RWPE2 (cell line): ENCODE data around the gene LIPA.
"Not testable (repeated sequence)": the region's sequence is repeated elsewhere in the genome, so short reads cannot be mapped to it uniquely, and the experiment has no call there.

ENCODE experiments used
- ATAC-seq: fragments of 200-7000 bp; cut with Tn5 transposase; 3 replicates; pipeline ENCODE4 v1.9.1; 2021; ENCODE audit warnings: low read depth
- DNase-seq: peaks from one replicate; pipeline ENCODE4 v3.0.0-alpha.2; 2020; ENCODE audit warnings: low spot score
- H3K27ac ChIP-seq: fragments of 450-650 bp; 2 replicates; pipeline ENCODE4 v1.5.1; 2017; ENCODE audit warnings: mild to moderate bottlenecking; ENCODE audit not compliant: poor library complexity, severe bottlenecking
- H3K27me3 ChIP-seq: fragments of 250-450 bp; sonication (Bioruptor Pico); 2 replicates; pipeline ENCODE4 v1.5.1; 2021; ENCODE audit warnings: mild to moderate bottlenecking, moderate library complexity; ENCODE audit not compliant: insufficient read depth, poor library complexity, severe bottlenecking
- H3K36me3 ChIP-seq: fragments of 250-450 bp; sonication (Bioruptor Pico); 2 replicates; pipeline ENCODE4 v1.5.1; 2020; ENCODE audit warnings: low read depth, mild to moderate bottlenecking, moderate library complexity
- H3K4me1 ChIP-seq: fragments of 250-450 bp; sonication (Bioruptor Pico); 2 replicates; pipeline ENCODE4 v1.5.1; 2021; ENCODE audit warnings: mild to moderate bottlenecking, moderate library complexity; ENCODE audit not compliant: insufficient read depth, poor library complexity, severe bottlenecking
- H3K4me3 ChIP-seq: fragments of 250-450 bp; sonication (Bioruptor Pico); 2 replicates; pipeline ENCODE4 v1.5.1; 2021; ENCODE audit warnings: mild to moderate bottlenecking, moderate library complexity; ENCODE audit not compliant: severe bottlenecking
- H3K9me3 ChIP-seq: fragments of 250-450 bp; sonication (Bioruptor Pico); 2 replicates; pipeline ENCODE4 v1.5.1; 2021; ENCODE audit warnings: mild to moderate bottlenecking, moderate library complexity; ENCODE audit not compliant: severe bottlenecking
- CTCF ChIP-seq: fragments of 450-650 bp; IDR thresholded peaks from one replicate; pipeline ENCODE4 v1.5.1; 2017; ENCODE audit warnings: mild to moderate bottlenecking, moderate library complexity; ENCODE audit not compliant: poor library complexity, severe bottlenecking

The LIPA gene

GRCh38 chr10:89173075-89173474 lies 78.5 kb downstream of the LIPA start:
- no peak for TF ChIP-seq CTCF
- Histone ChIP-seq H3K27ac (no peak overlapping the region), H3K4me3 (no peak overlapping the region), H3K36me3 (no peaks in the 10 kb centered on the region), H3K27me3 (no peaks in the 10 kb centered on the region), H3K9me3 (no peaks in the 10 kb centered on the region), H3K4me1 (no peaks in the 10 kb centered on the region)
- DNase-seq: no peak
- no peak for ATAC-seq

GRCh38 chr10:89171996-89172395 lies 79.6 kb downstream of the LIPA start:
- ATAC-seq (no peak), DNase-seq (no peak)
- no peaks in the 10 kb centered on the region for H3K27me3 ChIP-seq
- H3K4me1 ChIP-seq: no peaks in the 10 kb centered on the region
- no peaks in the 10 kb centered on the region for H3K36me3 ChIP-seq
- no peaks in the 10 kb centered on the region for H3K9me3 ChIP-seq
- TF ChIP-seq CTCF: no peak
- H3K4me3 ChIP-seq: no peak overlapping the region
- no peak overlapping the region for H3K27ac ChIP-seq

GRCh38 chr10:89171263-89171872 lies 80.2 kb downstream of the LIPA start:
- Histone ChIP-seq H3K27ac (no peak overlapping the region), H3K36me3 (no peaks in the 10 kb centered on the region), H3K4me1 (no peaks in the 10 kb centered on the region), H3K9me3 (no peaks in the 10 kb centered on the region), H3K27me3 (no peaks in the 10 kb centered on the region), H3K4me3 (no peak overlapping the region)
- DNase-seq (no peak), ATAC-seq (no peak)
- TF ChIP-seq CTCF: no peak

- ATAC-seq, H3K27ac ChIP-seq, H3K9me3 ChIP-seq, H3K36me3 ChIP-seq, DNase-seq, H3K4me1 ChIP-seq, H3K4me3 ChIP-seq, H3K27me3 ChIP-seq: not testable (repeated sequence)
These were observed 83.1 kb downstream of the LIPA start for GRCh38 chr10:89168354-89168900.

- no peaks in the 10 kb centered on the region for H3K9me3 ChIP-seq
- ATAC-seq (no peak), DNase-seq (no peak)
- no peak overlapping the region for H3K4me3 ChIP-seq
- H3K27me3 ChIP-seq: no peaks in the 10 kb centered on the region
- no peak for TF ChIP-seq CTCF
- H3K36me3 ChIP-seq: no peaks in the 10 kb centered on the region
- H3K4me1 ChIP-seq: peaks cover 2% of the 10 kb centered on the region
- H3K27ac ChIP-seq: no peak overlapping the region
These were observed 83.7 kb downstream of the LIPA start for GRCh38 chr10:89167915-89168314.
